HG03571 (cell line): ENCODE measurements around the gene VAV1.
"Not testable (repeated sequence)": the region's sequence is repeated elsewhere in the genome, so short reads cannot be mapped to it uniquely, and the experiment has no call there.

Experiments used
- ATAC-seq: cut with Tn5 transposase; IDR thresholded peaks from one replicate; pipeline ENCODE4 v1.9.1; 2021; ENCODE audit not compliant: unreplicated experiment

VAV1 gene

DNA sequence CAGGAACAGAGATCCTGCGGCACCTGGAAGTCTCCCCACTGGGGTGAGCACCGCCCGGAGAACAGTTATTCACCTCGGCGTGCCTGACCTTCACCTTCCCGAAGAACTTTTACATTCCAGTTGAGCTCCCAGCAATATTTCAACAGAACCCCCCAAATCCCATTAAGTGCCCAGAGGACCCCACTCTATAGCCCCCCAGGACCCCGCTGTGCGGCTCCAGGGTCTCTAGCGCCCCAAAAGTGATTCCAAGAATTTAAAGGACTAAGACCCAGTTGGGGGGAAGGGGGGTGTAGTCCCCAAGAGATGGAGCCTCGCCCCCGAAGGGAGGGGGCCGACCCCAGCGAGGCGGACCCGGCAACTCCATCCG, 35.6 kb upstream of the VAV1 start:
- no peak for ATAC-seq

DNA sequence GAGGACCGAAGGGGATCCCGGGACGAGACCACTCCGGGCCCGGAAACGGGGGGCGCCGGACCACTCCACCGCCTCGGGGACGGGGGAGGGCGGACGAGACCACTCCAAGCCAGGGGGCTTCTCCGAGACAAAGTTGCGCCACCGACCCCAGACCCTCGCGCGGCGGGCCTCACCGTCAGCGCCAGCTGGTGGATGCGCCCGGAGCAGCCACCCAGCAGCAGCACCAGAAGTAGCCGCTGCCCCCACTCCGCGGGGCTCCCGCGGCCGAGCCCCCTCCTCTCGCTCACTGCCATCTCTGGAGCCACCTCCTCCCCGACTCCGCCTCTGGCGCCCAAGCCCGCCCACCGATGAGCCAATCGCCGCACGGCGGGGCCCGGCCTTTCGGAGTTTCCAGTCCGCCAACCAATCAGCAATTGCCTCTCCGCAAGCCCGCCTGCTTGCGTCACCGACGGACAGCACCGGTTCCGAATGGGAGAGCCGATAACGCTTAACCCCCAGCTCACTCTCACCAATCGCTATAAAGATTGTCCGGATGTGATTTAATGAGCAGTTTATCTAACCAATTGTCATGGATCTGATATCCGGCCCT, 35.1 kb upstream of the VAV1 start, which contains the start of gene GPR108:
Gene GPR108 (minus strand): TSS at position 297 of the 589 bp plus-strand sequence. CDS start 4 bp downstream, at position 293.
- ATAC-seq: peak; percentile 54

DNA sequence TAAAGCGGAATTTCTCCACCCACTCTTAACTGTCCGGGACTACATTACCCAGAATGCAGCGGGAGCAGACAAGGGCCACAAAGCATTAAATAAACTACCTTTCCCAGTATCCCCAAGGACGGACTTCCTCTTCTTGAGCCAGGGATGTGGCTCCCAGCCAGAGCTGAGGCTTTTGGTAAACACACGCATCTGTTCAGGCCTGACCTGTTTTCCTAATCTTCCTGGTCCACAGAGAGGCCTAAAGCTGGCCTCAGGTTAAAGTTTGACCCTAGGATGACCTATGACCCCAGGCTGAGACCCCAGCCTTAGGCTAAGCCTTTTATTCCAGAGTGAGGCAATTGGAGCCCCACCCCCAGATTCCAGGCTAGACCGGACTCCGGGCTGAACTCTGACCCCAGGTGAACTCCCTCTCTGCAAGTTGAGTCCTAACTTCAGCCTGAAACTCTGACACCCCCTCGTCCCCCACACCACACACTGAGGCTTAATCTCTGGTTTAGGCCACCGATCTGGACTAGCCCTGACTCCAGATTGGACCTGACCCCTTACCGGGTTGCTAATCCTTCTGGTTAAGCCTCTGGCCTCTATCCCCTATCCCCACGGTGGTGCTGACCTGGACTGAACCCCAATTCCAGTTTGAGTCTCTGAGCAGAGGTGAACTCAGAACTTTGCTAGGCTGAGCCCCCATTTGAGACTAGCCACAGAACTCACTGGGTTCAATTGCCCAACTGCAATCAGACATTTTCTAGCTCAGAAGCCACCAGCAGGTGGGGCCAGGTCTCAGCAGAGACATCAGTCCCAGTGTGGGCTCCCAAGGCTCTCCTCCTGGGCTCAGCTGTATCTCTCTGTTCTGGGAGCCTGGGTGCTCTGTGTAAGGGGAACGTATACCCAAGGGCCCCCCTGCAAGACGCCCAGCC, 34.4 kb upstream of the VAV1 start:
- ATAC-seq: no peak

DNA sequence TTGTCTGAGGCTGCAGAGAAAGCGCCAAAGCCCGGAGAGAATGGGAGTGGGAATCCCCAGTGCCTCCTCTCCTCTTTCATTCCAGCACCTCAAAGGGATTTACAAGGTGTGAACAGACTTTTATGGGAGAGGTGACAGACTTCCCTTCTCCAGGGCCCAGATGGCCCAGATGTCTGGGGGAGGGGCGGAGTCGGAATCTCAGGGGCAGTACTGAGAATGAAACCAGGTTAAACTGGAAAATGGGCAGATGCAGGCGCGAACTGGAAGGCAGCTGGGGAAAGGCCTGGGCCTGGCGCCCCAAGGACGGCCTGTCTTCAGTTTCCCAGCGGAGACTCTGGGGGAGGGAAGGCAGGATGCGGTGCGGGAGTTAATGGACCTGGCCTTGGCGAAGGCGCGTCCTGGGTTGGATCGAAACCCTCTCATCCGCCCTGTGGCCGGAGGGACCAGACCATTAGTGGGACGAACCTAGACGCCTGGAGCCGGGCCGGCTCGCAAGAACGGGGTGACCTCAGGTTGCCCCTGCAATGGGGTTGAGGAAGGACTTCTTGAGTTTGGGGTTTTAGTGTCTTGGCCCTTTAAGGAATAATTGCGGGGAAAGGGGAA, 33.6 kb upstream of the VAV1 start:
- ATAC-seq: no peak

DNA sequence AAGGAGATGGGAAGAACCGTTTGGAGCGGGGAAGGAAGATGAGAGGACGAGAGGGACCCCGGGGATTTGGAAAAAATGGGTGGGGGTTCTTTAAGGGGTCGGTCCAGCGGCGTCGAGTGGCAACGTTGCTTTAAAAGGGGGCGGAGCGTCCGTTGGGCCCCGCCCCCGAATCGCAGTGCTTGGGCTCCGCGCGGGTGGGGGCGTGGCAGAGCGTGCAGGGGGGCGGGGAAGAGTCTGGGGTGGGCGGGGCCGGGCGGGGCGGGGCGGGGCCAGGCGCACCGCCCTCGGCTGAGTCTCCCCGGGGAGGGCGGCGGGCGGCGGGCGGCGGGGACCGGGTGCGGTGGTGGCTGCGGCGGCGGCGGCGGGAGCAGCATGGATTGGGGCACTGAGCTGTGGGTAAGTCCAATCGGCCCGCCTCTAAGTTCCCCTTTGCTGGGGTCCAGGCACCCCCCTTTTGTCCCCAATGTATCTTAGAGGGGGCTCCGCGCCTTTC, 33.1 kb upstream of the VAV1 start, which contains the start of gene TRIP10:
Gene TRIP10 (plus strand): TSS at position 291 of the 493 bp plus-strand sequence. CDS start 82 bp downstream, at position 373.
- no peak for ATAC-seq

DNA sequence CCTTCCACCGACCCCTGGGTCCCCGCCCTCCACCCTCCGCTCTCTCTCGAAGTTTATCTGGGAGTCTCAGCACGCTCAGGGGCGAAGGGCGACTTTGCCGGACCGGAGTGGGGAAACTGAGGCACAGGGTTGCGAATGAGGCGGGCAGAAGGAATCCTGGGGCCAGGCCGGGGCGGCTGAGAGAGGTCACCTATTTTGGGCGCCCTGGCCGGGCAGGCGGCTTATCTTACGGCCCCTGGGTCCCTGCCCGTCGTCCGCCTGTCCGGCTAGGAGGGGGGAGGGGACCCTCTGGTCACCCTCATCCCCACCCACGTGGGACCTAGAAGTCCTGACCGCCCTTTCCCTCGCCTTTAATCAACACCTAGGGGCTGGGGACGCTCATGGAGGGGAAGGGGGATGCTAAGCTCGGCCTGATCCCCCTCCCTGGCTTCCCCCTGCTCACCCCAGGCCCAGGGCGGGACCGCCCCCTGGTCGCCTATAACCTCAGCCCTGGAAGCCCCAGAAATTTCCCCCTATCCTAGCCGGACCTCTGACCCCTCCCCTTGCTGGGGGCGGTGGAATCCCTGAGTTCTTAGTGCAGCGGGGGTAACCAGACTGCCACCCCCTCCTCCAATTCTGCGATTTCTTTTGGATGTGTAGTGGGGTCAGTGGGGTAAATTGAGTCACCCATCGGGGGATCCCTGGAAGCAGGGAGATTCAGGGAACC, 32.5 kb upstream of the VAV1 start:
- ATAC-seq: no peak

DNA sequence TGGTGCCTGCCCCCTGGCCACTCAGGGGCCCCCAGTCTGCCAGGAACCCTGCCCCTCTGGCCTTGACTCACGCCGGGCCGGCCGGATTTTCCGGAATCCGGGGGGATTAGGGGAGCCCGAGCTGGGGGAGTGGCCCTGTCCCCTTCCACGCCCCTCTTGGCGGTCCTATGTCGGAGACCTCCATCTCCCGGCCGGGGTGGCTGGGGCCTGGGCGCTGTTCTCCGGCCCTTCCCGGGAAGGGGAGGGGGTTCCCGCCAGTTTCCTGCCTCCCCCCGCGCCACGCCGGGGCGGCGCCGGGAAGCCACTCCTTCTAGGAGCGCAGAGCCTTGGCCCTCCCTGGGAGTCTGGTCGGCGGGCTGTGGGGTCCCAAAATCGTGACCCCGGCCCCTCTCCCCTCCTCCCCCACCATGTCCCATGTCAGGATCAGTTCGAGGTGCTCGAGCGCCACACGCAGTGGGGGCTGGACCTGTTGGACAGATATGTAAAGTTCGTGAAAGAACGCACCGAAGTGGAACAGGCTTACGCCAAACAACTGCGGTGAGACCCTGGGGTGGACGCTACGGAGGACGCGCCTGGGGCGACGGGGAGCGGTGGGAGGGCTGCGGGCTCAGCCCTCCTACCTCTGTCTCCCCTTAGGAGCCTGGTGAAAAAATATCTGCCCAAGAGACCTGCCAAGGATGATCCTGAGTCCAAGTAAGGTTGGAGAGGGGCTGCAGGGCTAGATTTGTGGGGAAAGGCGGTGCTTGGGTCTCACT, 31.7 kb upstream of the VAV1 start:
- no peak for ATAC-seq

DNA sequence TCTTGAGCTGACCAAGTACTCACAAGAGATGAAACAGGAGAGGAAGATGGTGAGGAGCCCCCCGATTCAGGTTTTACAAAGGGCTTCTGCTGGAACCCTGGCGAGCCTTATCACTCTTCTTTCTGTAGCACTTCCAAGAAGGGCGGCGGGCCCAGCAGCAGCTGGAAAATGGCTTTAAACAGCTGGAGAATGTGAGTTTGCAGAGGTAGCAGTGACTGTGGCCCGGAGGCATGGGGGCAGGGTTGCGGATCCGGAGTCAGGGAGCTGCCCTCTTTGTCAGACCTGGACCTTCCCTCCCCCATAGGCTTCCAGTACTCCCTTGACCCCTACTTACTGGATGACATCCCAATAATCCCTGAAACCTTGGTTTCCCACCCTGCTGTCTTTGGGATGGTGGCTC, 29.4 kb upstream of the VAV1 start:
- no peak for ATAC-seq

DNA sequence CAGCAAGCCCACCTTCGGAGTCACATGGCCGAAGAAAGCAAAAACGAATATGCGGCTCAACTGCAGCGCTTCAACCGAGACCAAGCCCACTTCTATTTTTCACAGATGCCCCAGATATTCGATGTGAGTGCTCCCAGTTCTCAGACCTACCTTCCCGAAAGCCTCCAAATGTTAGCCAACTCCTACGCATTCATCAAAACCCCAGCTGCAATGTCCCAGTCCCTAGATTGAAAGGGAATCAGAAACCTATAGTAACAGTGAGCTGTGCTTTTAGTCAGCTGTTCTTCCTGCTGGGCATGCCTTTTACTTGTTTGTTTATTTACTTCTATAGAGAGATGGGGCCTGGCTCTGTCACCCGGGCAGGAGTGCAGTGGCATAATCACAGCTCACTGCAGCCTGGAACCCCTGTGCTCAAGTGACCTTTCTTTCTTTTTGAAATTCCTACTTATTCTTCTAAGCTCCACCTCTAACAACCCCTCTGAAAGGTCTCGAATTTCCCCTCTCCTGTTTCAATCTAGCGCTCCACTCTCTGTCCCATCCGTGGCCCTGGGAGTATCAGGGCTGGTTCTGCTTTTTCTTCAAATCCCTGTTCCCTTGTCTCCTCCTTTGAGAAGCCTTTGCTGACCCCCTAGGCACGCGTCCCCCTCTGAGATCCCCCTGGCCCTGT, 28.7 kb upstream of the VAV1 start:
- no peak for ATAC-seq

DNA sequence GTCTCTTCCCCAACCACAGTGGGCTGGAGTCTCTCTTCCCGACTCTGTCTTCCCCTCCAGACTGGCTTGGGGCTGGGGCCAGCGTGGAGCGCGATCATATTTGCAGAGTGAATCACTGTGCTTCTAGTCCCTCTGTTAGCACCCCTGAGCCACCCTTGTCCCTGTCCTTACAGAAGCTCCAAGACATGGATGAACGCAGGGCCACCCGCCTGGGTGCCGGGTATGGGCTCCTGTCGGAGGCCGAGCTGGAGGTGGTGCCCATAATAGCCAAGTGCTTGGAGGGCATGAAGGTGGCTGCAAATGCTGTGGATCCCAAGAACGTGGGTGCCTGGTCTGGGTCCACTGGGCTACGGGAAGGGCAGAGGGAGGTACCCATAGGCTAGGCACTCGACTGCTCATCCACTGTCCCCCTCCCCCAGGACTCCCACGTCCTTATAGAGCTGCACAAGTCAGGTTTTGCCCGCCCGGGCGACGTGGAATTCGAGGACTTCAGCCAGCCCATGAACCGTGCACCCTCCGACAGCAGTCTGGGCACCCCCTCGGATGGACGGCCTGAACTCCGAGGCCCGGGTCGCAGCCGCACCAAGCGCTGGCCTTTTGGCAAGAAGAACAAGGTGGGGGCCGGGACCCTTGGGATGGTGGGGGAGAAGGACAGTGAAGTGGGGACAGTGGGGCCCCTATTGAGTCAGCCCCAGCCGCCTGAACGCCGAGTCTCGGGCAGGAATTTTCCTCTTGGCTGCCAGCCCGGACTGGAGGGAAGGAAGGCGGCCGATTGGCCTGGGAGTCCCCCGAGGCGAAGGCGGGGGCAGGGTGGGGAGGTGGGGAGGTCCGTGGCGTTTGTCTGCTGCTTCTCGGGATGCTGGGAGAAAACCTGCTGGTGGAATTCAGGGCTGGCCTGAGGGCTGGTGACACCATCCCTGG, 27.9 kb upstream of the VAV1 start:
- no peak for ATAC-seq

DNA sequence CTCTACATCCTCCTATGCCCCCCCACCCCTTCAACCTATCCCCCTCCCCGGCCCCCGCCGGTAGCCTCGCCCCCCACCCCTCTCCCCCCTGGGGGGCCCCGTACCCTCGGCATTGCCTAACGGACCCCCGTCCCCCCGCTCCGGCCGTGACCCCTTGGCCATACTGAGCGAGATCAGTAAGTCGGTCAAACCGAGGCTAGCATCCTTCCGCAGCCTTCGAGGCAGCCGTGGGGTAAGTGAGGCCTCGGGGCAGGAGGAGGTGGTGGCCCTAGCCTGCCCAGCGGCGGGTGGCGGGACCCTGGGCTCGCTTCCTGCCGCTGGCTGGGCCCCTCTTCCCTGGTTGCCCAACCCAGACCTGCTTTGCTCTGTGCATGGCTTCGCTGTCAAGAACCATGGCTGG, 26.5 kb upstream of the VAV1 start:
- no peak for ATAC-seq

DNA sequence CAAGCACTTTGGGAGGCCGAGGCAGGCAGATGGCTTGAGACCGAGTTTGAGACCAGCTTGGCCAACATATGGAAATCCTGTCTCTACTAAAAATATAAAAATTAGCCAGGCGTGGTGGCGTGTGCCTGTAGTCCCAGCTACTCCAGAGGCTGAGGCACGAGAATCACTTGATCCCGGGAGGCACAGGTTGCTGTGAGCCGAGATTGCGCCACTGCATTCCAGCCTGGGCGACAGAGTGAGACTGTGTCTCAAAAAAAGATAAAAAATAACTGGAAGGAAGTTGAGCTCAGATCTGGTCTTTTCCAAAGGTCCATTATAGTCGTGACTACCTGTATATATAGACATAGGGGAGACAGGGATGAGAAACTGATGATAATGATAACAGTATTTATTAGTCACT, 24.0 kb upstream of the VAV1 start:
- not testable (repeated sequence) for ATAC-seq

DNA sequence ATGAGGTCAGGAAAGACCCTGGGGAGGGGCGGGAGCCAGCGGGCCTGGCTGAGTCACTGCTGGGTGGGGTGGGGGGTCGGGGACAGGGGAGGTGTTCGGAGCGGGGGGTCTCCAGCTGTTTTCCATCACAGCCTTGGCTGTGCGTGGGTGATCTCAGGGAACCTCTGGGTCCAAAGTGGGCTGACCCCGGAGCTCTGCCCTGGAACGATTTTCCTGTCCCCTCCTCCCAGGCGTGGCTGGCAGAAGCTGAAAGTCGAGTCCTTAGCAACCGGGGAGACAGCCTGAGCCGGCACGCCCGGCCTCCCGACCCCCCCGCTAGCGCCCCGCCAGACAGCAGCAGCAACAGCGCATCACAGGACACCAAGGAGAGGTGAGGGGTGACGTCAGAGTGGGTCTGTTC, 22.4 kb upstream of the VAV1 start:
- no peak for ATAC-seq

DNA sequence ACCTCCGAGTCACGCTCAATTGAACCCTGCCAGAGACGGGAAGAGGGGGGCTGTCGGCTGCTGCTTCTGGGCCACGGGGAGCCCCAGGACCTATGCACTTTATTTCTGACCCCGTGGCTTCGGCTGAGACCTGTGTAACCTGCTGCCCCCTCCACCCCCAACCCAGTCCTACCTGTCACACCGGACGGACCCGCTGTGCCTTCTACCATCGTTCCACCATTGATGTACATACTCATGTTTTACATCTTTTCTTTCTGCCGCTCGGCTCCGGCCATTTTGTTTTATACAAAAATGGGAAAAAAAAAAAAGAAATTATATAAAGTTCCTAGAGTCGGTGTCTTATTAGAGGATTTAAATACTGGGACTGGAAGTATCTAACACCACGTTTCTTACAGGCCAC, 21.3 kb upstream of the VAV1 start:
- no peak for ATAC-seq

DNA sequence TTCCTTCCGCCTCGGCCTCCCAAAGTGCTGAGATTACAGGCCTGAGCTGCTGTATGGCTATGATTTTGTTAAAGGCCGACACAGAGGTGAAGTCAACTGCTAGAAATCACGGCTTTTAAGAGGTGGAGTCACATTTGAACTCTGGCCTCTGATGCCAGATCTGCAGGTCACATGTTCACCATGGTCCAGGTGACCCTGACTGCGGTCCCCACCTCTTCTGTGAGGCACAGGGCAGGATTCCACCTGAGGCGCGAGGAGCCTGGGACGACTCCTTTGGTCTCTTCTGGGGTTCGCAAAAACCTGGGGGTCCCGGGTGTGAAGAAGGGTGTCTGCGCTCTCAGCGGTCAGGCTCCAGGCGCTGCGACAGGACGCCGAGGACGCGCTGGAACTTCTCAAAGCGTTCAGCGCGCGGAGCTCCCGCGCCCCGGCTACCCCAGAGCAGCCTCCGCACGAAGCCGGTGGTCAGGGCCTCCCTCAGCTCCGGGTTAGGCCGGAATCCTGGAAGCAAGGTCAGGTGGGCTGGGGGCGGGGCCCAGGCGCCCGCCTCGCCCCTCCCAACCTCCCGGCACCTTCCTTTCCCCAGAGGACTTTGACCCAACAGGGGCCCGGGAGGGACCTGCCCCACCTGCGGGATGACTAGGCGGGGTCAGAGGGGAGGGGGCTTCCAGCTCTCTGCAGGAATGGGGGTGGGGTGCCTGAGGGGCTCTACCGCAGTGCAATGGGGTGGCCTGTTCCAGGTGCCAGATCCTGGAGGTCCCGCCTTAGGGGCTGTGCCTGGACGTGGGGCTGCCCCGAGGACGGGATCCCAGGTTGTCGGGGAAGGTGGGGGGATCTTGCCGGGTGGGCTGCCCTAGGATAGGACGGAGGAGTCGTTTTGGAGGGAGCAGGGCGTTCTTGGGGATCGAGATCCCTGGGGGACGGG, 20.0 kb upstream of the VAV1 start:
- ATAC-seq: no peak

DNA sequence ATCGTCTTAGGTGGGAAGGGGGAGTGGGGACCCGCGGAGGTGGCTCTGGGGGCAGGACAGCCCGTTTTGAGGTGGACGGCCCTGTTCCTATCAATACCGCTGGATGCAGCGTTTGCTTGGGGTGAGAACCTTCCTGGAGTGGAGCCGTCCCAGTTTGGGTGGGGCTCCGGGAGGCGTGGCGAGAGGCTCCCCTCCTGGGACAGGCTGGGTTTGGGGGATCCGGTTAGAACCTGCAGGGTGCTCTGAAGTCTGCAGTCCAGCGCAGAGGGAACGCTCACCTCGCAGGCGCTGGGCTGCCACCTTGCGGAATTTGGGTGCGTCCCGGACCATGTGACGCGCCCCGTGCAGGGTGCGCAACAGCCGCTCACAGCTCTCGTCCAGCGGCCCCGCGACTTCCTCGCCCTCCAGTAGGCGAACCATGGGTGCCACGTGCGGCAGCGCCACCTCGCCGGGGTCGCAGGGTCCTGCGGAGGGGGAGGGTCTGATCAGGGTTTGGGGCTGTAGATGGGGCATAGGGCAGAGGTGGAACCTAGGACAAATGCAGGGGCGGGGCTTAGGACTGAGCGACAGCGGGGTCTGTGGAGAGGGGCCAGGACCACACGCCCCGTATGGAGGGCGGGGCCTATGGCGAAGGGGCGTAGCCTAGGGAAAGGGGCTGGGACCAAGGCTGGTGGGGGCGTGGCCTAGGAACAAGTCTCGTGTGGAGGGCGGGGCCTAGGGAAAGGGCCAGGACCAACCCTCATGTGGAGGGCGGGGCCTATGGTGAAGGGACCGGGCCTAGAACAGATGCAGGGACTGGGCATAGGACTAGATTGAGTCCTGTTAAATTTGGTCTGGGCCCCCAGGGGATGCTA, 19.1 kb upstream of the VAV1 start:
- peak; percentile 61 for ATAC-seq

DNA sequence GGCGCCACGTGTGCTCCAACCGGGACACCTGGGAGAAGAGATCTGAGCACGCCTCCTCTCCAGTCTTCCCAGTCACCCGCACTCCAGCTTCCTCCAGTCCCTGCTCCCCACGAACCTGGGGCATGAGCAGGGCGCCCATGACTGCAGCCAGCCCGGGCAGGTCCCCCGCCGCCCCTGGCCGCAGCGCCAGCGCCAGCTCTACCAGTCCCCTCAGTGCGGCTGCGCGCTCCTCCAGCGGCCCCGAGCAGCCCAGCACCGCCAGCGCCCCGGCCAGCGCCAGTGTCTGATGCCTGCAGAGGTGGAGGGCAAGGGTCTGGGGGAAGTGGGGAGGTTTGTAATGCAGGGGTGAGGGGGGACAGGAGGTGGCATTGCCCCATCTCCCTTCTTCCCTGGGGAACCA, 18.4 kb upstream of the VAV1 start:
- ATAC-seq: no peak
